ENCODE results near the gene ABCA4.

Gene ABCA4

DNA sequence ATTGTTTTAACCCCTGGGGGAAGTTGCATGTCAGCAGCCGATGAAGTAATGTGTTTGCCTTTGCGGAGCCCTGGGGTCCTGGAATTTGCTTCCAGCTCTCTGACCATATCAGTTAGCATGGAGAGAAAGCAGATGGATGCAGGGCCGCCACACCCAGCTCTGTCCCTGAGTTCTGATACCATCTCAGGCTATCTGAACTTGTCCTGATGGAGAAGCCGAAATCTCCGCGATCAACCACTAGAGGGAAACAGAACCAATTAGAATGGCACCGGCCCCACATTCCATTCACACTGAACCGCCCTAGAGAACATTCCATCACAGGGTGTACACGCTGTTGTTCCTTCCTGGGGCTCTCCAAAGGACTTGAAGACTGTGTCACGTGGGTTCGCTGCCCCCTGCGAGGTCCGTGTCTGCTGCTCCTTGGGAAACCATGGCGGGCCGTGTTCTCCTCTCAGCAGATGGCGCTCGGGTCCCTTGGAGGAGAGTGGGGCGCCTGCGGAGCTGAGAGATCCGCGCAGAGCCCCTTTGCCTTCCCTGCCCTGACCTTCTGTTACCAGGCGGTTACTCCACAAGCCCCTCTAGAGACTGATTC is 75.4 kb downstream of the ABCA4 start (continued):
- peak; percentile 91 for TF ChIP-seq KLF1 (tag by site-specific recombination; IDR thresholded peaks at IDR 0.05)
- TF ChIP-seq, protein P1, sequence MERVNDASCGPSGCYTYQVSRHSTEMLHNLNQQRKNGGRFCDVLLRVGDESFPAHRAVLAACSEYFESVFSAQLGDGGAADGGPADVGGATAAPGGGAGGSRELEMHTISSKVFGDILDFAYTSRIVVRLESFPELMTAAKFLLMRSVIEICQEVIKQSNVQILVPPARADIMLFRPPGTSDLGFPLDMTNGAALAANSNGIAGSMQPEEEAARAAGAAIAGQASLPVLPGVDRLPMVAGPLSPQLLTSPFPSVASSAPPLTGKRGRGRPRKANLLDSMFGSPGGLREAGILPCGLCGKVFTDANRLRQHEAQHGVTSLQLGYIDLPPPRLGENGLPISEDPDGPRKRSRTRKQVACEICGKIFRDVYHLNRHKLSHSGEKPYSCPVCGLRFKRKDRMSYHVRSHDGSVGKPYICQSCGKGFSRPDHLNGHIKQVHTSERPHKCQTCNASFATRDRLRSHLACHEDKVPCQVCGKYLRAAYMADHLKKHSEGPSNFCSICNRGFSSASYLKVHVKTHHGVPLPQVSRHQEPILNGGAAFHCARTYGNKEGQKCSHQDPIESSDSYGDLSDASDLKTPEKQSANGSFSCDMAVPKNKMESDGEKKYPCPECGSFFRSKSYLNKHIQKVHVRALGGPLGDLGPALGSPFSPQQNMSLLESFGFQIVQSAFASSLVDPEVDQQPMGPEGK (tag by site-specific recombination; IDR thresholded peaks at IDR 0.05) = peak; percentile 54; the same call in 1 of the 2 replicates
- TF ChIP-seq ZNF530 (tag by site-specific recombination; IDR thresholded peaks at IDR 0.05; ENCODE audit: low read depth) = no peak
- TF ChIP-seq, protein P2, sequence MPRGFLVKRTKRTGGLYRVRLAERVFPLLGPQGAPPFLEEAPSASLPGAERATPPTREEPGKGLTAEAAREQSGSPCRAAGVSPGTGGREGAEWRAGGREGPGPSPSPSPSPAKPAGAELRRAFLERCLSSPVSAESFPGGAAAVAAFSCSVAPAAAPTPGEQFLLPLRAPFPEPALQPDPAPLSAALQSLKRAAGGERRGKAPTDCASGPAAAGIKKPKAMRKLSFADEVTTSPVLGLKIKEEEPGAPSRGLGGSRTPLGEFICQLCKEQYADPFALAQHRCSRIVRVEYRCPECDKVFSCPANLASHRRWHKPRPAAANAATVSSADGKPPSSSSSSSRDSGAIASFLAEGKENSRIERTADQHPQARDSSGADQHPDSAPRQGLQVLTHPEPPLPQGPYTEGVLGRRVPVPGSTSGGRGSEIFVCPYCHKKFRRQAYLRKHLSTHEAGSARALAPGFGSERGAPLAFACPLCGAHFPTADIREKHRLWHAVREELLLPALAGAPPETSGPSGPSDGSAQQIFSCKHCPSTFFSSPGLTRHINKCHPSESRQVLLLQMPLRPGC (tag by site-specific recombination; IDR thresholded peaks at IDR 0.05) = peak; percentile 99
- peak; percentile 98 for TF ChIP-seq ZNF600 (tag by site-specific recombination; IDR thresholded peaks at IDR 0.05)
- TF ChIP-seq ZBTB8A (tag by site-specific recombination; IDR thresholded peaks at IDR 0.05) = no peak
- TF ChIP-seq, protein P3, sequence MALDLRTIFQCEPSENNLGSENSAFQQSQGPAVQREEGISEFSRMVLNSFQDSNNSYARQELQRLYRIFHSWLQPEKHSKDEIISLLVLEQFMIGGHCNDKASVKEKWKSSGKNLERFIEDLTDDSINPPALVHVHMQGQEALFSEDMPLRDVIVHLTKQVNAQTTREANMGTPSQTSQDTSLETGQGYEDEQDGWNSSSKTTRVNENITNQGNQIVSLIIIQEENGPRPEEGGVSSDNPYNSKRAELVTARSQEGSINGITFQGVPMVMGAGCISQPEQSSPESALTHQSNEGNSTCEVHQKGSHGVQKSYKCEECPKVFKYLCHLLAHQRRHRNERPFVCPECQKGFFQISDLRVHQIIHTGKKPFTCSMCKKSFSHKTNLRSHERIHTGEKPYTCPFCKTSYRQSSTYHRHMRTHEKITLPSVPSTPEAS (tag by site-specific recombination; IDR thresholded peaks at IDR 0.05) = peak; percentile 12; the same call in 1 of the 2 replicates
- TF ChIP-seq, protein P4, sequence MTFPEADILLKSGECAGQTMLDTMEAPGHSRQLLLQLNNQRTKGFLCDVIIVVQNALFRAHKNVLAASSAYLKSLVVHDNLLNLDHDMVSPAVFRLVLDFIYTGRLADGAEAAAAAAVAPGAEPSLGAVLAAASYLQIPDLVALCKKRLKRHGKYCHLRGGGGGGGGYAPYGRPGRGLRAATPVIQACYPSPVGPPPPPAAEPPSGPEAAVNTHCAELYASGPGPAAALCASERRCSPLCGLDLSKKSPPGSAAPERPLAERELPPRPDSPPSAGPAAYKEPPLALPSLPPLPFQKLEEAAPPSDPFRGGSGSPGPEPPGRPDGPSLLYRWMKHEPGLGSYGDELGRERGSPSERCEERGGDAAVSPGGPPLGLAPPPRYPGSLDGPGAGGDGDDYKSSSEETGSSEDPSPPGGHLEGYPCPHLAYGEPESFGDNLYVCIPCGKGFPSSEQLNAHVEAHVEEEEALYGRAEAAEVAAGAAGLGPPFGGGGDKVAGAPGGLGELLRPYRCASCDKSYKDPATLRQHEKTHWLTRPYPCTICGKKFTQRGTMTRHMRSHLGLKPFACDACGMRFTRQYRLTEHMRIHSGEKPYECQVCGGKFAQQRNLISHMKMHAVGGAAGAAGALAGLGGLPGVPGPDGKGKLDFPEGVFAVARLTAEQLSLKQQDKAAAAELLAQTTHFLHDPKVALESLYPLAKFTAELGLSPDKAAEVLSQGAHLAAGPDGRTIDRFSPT (tag by site-specific recombination; IDR thresholded peaks at IDR 0.05) = no peak
- TF ChIP-seq, protein P5, sequence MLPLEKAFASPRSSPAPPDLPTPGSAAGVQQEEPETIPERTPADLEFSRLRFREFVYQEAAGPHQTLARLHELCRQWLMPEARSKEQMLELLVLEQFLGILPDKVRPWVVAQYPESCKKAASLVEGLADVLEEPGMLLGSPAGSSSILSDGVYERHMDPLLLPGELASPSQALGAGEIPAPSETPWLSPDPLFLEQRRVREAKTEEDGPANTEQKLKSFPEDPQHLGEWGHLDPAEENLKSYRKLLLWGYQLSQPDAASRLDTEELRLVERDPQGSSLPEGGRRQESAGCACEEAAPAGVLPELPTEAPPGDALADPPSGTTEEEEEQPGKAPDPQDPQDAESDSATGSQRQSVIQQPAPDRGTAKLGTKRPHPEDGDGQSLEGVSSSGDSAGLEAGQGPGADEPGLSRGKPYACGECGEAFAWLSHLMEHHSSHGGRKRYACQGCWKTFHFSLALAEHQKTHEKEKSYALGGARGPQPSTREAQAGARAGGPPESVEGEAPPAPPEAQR (tag by site-specific recombination; IDR thresholded peaks at IDR 0.05) = no peak
- TF ChIP-seq ZNF473 (tag by site-specific recombination; IDR thresholded peaks at IDR 0.05) = no peak
- peak; percentile 60; the same call in 1 of the 2 replicates for TF ChIP-seq ZNF660 (tag by site-specific recombination; IDR thresholded peaks at IDR 0.05)
- TF ChIP-seq KLF7 (tag by site-specific recombination; IDR thresholded peaks at IDR 0.05; ENCODE audit: borderline replicate concordance) = peak; percentile 57; the same call in 1 of the 2 replicates
- TF ChIP-seq SCRT2 (tag by site-specific recombination; IDR thresholded peaks at IDR 0.05) = peak; percentile 23; the same call in 1 of the 2 replicates
- TF ChIP-seq ZNF560 (tag by site-specific recombination; IDR thresholded peaks at IDR 0.05; ENCODE audit: borderline replicate concordance) = no peak
- no peak for TF ChIP-seq ZNF610 (tag by site-specific recombination; IDR thresholded peaks at IDR 0.05; ENCODE audit: borderline replicate concordance)
- no peak for TF ChIP-seq SP3 (tag by site-specific recombination; IDR thresholded peaks at IDR 0.05)
- no peak for TF ChIP-seq ZNF391 (tag by site-specific recombination; IDR thresholded peaks at IDR 0.05; ENCODE audit: borderline replicate concordance, low read depth)
- TF ChIP-seq ZBTB17 (tag by site-specific recombination; IDR thresholded peaks at IDR 0.05) = peak; percentile 70
- peak; percentile 44; the same call in 1 of the 2 replicates for TF ChIP-seq YY2 (tag by site-specific recombination; IDR thresholded peaks at IDR 0.05)
- no peak for TF ChIP-seq ZNF501 (tag by site-specific recombination; IDR thresholded peaks at IDR 0.05)
- TF ChIP-seq ZNF394 (tag by site-specific recombination; IDR thresholded peaks at IDR 0.05; ENCODE audit: borderline replicate concordance) = peak; percentile 38; the same call in 1 of the 2 replicates
- TF ChIP-seq GFI1B (tag by site-specific recombination; IDR thresholded peaks at IDR 0.05) = no peak
- TF ChIP-seq TRIM28 (IDR thresholded peaks at IDR 0.05; ENCODE audit: borderline replicate concordance, low read length) = peak; percentile 51; the same call in 1 of the 2 replicates
- TF ChIP-seq ZSCAN16 (tag by site-specific recombination; IDR thresholded peaks at IDR 0.05) = no peak

Data from HEK293 (cell line).